ENCODE results near the gene CUEDC1.

The CUEDC1 gene

DNA sequence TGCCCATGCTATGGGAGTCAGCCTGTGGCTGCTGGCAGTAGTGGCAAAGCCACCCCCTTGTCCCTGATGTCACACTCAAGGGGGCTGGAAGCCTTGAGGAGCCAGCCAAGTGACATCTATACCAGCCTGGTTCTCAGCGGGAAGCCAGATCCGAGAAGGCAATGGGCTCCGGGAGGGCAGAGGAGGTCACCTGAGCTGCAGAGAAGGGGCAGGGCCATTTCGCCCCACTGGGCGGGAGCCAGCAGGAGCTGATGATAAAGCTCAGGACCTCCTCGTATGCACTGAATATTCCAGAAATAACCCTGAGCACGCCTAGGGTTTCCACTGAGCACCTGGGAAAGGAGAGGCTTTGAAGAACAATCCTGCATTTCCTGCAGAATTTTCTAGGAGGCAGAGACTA, 124.3 kb downstream of the CUEDC1 start:
- no peaks in the 10 kb centered on the region for H3K27me3 ChIP-seq (ENCODE audit: control insufficient read depth, insufficient read depth, low read length)
- H3K4me1 ChIP-seq (ENCODE audit: control insufficient read depth, insufficient read depth, low read length): peaks cover 13% of the 10 kb centered on the region
- no peak overlapping the region for H3K9ac ChIP-seq (ENCODE audit: low read depth, low read length)

DNA sequence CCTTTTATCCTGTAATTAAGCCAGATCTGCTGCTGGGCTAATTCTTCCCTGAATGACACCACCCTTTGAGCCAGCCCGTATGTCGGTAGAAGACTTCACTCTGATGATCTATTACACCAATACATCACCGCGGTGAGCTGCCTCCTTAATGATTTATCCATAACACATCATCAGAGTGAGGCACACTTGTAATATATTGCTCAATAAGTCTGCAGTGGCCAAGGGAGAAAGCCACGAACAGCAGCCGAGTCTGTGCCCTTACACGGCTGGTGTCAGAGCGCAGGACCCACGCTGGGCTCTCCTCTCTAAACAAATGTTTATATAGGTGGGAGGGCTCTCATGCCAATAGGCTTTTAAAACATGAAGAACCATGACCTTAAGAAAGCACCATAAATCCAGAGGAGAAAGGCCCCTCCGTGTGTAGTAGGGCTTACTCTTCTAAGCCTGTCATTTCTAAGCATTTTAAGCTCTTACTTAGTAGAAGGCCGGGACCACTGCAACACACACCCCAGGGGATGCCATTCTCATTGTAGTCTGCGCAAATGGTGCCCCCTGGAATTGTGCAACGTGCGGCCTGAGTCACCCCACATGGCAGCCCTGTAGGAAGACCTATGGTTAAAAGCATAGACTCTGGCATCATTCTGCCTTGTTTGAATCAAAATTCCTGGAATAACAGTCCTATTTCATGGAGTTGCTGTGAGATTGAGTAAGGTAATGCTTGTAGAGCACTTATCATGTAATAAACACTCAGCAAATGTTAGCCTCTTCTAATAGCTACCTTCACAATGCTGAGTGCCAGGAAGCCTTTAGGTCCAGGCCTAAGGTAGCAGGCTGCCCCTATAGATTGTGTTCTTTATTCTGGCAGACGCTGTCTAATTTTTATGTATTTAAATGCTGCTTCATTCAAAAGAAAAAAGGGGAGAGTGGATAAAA, 131.5 kb downstream of the CUEDC1 start:
- Histone ChIP-seq H3K9ac (ENCODE audit: low read depth, low read length) (no peak overlapping the region), H3K9me3 (ENCODE audit: control insufficient read depth, insufficient read depth, low read length) (no peaks in the 10 kb centered on the region), H3K27me3 (ENCODE audit: control insufficient read depth, insufficient read depth, low read length) (no peaks in the 10 kb centered on the region), H3K4me1 (ENCODE audit: control insufficient read depth, insufficient read depth, low read length) (no peaks in the 10 kb centered on the region), H3K36me3 (ENCODE audit: control insufficient read depth, insufficient read depth, low read length) (no peaks in the 10 kb centered on the region), H3K4me3 (ENCODE audit: low read depth, low read length) (no peak overlapping the region)

More for the DNA sequence above, 124.3 kb downstream of the CUEDC1 start:
- H3K4me3 ChIP-seq (ENCODE audit: low read depth, low read length): no peak overlapping the region
- no peaks in the 10 kb centered on the region for H3K36me3 ChIP-seq (ENCODE audit: control insufficient read depth, insufficient read depth, low read length)
- H3K9me3 ChIP-seq (ENCODE audit: control insufficient read depth, insufficient read depth, low read length): no peaks in the 10 kb centered on the region

DNA sequence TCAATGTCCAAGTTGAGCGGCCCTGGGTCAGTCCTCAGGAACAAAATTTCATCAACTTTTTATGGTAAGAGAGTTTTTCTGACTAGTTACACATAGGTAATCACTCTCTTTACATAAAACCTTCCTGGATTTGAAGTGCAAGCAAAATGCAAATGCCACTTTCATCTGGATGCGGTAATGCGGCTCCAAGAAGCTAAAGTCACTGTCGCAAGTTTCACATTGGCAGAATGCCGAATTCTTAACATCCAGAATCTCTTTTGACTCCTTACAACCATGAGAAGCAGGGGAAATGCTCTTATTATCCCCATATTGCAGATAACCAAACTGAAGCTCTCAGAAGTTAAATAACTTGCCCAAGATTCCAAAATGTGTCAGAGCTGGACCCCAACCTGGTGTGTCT, 135.3 kb downstream of the CUEDC1 start:
- Histone ChIP-seq H3K4me3 (ENCODE audit: low read depth, low read length) (no peak overlapping the region), H3K27me3 (ENCODE audit: control insufficient read depth, insufficient read depth, low read length) (no peaks in the 10 kb centered on the region), H3K9ac (ENCODE audit: low read depth, low read length) (no peak overlapping the region), H3K9me3 (ENCODE audit: control insufficient read depth, insufficient read depth, low read length) (no peaks in the 10 kb centered on the region), H3K36me3 (ENCODE audit: control insufficient read depth, insufficient read depth, low read length) (no peaks in the 10 kb centered on the region), H3K4me1 (ENCODE audit: control insufficient read depth, insufficient read depth, low read length) (no peaks in the 10 kb centered on the region)

DNA sequence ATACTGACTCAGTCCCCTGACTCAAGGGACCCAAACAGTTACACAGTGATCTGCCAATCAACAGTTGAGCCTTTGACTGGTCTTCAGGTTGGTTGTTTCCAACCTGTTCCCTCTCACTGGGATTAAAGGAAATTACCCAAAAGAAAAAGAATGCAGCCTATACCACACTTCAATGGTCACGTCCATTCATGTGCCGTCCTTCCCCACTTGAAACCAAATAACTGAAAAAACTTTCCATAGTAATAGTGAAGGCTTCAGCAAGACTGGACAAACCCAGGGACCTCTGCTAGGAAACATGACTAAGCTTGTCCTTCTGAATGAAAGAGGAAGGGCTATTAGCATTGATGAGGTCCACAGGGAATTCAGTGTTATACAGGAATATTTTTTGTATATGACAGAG, 135.9 kb downstream of the CUEDC1 start:
- no peaks in the 10 kb centered on the region for H3K4me1 ChIP-seq (ENCODE audit: control insufficient read depth, insufficient read depth, low read length)
- no peaks in the 10 kb centered on the region for H3K27me3 ChIP-seq (ENCODE audit: control insufficient read depth, insufficient read depth, low read length)
- H3K4me3 ChIP-seq (ENCODE audit: low read depth, low read length): no peak overlapping the region
- no peak overlapping the region for H3K9ac ChIP-seq (ENCODE audit: low read depth, low read length)
- H3K9me3 ChIP-seq (ENCODE audit: control insufficient read depth, insufficient read depth, low read length): no peaks in the 10 kb centered on the region
- no peaks in the 10 kb centered on the region for H3K36me3 ChIP-seq (ENCODE audit: control insufficient read depth, insufficient read depth, low read length)

DNA sequence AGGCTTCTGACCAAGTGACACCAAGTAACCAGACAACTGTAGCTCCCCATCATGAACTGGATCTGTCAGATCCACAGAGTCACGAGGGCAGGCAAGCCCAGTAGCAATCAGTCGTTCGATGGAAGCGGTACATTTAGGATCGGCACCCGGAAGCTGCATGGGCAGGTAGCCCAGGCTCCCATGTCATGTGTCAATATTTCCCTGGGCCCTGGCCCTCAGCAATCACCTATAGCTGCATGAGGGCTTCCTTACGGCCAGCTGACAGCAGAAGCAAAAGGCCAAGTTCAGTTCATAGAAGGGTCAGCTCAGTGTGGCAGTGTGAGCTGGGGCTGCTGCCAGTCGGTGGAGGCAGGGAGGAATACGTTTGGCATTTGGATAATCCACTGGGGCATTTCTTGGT, 137.1 kb downstream of the CUEDC1 start:
- H3K9me3 ChIP-seq (ENCODE audit: control insufficient read depth, insufficient read depth, low read length): no peaks in the 10 kb centered on the region
- H3K4me3 ChIP-seq (ENCODE audit: low read depth, low read length): no peak overlapping the region
- H3K9ac ChIP-seq (ENCODE audit: low read depth, low read length): no peak overlapping the region
- no peaks in the 10 kb centered on the region for H3K27me3 ChIP-seq (ENCODE audit: control insufficient read depth, insufficient read depth, low read length)
- H3K36me3 ChIP-seq (ENCODE audit: control insufficient read depth, insufficient read depth, low read length): no peaks in the 10 kb centered on the region
- H3K4me1 ChIP-seq (ENCODE audit: control insufficient read depth, insufficient read depth, low read length): no peaks in the 10 kb centered on the region

DNA sequence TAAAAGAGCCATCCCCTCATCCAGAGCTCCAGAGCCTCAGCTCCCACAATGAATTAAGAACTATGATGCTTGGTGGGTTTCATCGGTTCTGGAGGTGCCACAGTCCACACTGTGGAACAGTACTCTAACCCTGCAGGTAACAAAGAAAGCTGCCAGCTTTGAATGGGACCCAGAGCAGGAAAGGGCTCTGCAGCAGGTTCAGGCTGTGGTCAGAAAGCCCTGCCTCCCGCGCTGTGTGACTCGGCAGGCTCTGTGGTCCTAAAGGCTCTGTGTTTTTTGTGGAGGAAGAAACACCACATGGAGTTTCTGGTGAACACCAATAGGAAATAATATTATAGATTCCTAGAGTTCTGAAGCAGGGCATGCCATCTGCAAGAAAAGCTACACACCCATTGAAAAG, 137.9 kb downstream of the CUEDC1 start:
- Histone ChIP-seq H3K9me3 (ENCODE audit: control insufficient read depth, insufficient read depth, low read length) (no peaks in the 10 kb centered on the region), H3K9ac (ENCODE audit: low read depth, low read length) (no peak overlapping the region), H3K27me3 (ENCODE audit: control insufficient read depth, insufficient read depth, low read length) (no peaks in the 10 kb centered on the region), H3K4me3 (ENCODE audit: low read depth, low read length) (no peak overlapping the region), H3K36me3 (ENCODE audit: control insufficient read depth, insufficient read depth, low read length) (no peaks in the 10 kb centered on the region), H3K4me1 (ENCODE audit: control insufficient read depth, insufficient read depth, low read length) (no peaks in the 10 kb centered on the region)

DNA sequence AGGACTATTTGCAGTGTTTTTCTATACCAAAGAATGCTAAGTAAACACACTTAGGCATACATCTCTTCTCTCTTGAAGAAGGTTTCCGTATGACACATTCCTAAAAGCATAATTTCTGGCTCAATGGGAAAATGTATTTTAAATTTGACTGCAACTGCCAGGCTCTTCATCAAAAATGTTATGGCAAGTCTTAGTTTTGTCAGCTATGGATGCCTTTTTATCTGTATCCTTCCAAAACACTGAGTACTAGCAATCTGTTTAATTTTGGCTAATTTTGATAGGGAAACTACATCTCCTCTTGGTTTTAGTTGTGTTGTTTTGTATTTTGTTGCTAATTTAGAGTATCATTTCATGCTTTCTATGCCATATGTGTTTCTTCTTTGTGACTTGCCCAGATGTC, 140.8 kb downstream of the CUEDC1 start:
- H3K4me3 ChIP-seq (ENCODE audit: low read depth, low read length): no peak overlapping the region
- no peaks in the 10 kb centered on the region for H3K27me3 ChIP-seq (ENCODE audit: control insufficient read depth, insufficient read depth, low read length)
- H3K36me3 ChIP-seq (ENCODE audit: control insufficient read depth, insufficient read depth, low read length): no peaks in the 10 kb centered on the region
- no peak overlapping the region for H3K9ac ChIP-seq (ENCODE audit: low read depth, low read length)
- no peaks in the 10 kb centered on the region for H3K4me1 ChIP-seq (ENCODE audit: control insufficient read depth, insufficient read depth, low read length)
- no peaks in the 10 kb centered on the region for H3K9me3 ChIP-seq (ENCODE audit: control insufficient read depth, insufficient read depth, low read length)

DNA sequence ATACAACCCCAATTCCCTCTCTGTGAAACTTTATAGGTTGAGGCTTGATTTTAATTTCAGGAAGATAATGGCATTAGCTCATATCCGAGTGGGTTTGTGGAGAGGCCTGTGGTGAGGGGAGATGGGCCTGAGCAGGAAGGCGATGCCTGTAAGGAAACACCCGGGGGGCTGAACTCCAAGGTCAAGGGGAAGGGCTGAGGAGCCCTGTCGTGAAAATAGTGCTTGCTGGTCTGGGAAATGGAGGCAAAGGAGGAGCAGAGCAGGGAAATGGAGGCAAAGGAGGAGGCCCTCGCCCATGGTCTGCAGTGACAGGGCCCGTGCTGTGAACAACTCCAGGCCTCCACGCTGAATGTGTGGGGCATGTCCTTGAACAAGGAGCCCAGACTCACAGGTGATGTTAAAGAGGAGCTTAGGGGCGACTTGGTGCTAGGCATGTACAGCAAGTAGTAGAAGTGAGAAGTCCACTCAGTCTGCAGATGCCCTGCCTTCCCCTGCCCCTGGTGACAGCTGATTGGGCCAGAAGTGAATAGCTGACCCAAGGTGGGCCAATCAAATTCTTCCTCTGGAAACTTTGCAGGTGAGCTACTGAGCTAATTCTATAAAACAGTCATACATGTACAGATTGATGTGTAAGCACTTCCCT, 143.5 kb downstream of the CUEDC1 start:
- Histone ChIP-seq H3K4me3 (ENCODE audit: low read depth, low read length) (no peak overlapping the region), H3K27me3 (ENCODE audit: control insufficient read depth, insufficient read depth, low read length) (no peaks in the 10 kb centered on the region), H3K9me3 (ENCODE audit: control insufficient read depth, insufficient read depth, low read length) (no peaks in the 10 kb centered on the region)

More for the DNA sequence above, 143.5 kb downstream of the CUEDC1 start:
- no peaks in the 10 kb centered on the region for H3K4me1 ChIP-seq (ENCODE audit: control insufficient read depth, insufficient read depth, low read length)
- H3K9ac ChIP-seq (ENCODE audit: low read depth, low read length): no peak overlapping the region
- no peaks in the 10 kb centered on the region for H3K36me3 ChIP-seq (ENCODE audit: control insufficient read depth, insufficient read depth, low read length)

Data from iPS-15b (cell line).